Mononuclear cell (primary cell): ENCODE measurements around the gene BBS1. TPM values are rescaled to one million over a fixed set of nuclear protein-coding genes. Genes with fewer than 3 reads are reported as not detected.

Source experiments
- H3K27me3 ChIP-seq: 2 replicates; pipeline ENCODE4 v1.6.0; 2011; ENCODE audit warnings: low read length, control low read depth; ENCODE audit not compliant: insufficient read depth
- H3K4me1 ChIP-seq: 2 replicates; pipeline ENCODE4 v1.5.1; 2011; ENCODE audit warnings: mild to moderate bottlenecking, low read length, control low read depth; ENCODE audit not compliant: insufficient read depth
- H3K4me3 ChIP-seq: 2 replicates; pipeline ENCODE4 v1.5.1; 2011; ENCODE audit warnings: mild to moderate bottlenecking, low read length, moderate library complexity
- H3K9me3 ChIP-seq: 2 replicates; pipeline ENCODE4 v1.5.1; 2011; ENCODE audit warnings: low read depth, mild to moderate bottlenecking, control low read depth, low read length
- total RNA-seq: library from RNA; depleted of rRNA; stranded (reverse); fragments of >200 nt; gene quantifications from one replicate; pipeline ENCODE4 v1.2.3, GENCODE V29; 2012

Gene BBS1
- total RNA-seq, 1 donor = 12.6 TPM

DNA sequence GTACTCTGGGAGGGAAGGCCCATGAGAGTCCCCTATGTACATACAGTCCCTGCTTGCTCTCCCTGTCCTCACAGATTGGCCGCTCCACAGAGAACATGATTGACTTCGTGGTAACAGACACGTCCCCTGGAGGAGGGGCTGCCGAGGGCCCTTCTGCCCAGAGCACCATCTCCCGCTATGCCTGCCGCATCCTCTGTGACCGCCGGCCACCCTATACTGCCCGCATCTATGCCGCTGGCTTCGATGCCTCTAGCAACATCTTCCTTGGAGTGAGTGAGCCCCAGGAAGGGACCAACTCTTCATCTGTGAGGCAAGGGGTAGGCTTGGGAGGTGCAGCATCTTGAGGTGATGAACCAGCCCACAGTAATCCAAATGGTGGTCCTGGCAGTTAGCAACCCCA lies 37.3 kb upstream of the BBS1 start:
- Histone ChIP-seq H3K9me3 (no peaks in the 10 kb centered on the region), H3K4me3 (no peak overlapping the region), H3K27me3 (no peaks in the 10 kb centered on the region), H3K4me1 (peaks cover 5% of the 10 kb centered on the region)

DNA sequence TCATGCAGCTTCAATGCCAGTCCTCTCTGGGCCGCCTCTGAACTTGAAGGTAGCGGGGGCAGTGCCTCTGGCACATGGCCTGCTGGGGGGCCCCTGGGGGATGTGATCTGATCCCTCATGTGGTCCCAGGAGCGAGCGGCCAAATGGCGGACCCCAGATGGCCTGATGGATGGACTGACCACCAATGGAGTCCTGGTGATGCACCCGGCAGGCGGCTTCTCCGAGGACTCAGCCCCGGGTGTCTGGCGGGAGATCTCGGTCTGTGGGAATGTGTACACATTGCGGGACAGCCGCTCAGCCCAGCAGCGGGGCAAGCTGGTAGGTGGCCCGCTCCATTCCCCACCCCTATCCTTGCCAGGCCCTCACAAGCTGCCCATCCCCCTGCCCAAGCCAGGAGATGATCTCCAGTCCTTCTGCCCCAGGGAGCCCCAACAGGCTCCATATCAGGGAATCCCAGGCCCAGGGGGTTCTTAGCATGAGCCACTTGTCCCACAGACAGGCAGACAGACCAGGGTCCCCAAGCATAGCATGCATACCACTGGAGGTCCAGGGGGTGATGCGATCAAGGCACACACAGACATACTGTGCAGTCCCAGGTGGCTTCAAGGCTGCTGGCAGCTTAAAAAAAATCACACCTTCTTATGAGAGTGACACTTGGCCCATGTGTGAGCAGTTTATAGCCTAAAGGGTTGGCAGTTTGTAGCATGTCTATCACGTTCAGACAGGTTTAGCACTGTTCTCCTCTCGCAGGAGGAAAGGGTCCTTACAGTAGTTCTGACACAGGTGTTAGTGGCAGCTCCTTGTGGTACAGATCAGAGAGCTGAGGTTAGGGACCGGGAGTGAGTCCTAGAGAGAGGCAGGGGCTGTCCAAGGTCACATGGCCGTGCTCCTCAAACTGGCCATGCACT lies 36.6 kb upstream of the BBS1 start:
- Histone ChIP-seq H3K4me3 (no peak overlapping the region), H3K4me1 (peaks cover under 1% of the 10 kb centered on the region), H3K27me3 (no peaks in the 10 kb centered on the region)

GRCh38 chr11:66475349-66476172 lies 34.9 kb upstream of the BBS1 start:
- no peaks in the 10 kb centered on the region for H3K27me3 ChIP-seq
- no peaks in the 10 kb centered on the region for H3K9me3 ChIP-seq
- no peak overlapping the region for H3K4me3 ChIP-seq
- peaks cover 13% of the 10 kb centered on the region for H3K4me1 ChIP-seq

More for the DNA sequence above, 36.6 kb upstream of the BBS1 start:
- H3K9me3 ChIP-seq = no peaks in the 10 kb centered on the region

- Histone ChIP-seq H3K4me1 (peaks cover 20% of the 10 kb centered on the region), H3K9me3 (no peaks in the 10 kb centered on the region), H3K27me3 (no peaks in the 10 kb centered on the region), H3K4me3 (no peak overlapping the region)
These were observed 34.1 kb upstream of the BBS1 start for GRCh38 chr11:66476173-66476840.

DNA sequence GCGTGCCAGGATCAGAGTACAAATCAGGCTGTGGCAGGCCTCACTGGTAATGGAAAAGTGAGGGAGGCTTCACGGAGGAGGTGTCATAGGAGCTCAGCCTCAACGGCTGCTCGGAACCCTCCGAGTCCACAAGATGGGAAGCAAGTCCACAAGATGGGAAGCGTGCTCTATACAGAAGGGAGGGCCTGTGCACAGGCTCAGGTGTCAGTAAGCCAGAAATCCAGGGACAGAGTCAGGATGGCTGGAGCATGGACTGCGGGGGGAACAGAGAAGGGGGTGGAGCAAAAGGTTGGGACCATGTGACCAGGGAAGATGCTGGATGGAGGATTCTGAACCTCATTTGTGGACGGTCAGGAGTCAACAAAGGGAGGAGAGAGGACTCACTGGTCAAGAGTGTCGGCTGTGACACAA lies 33.6 kb upstream of the BBS1 start:
- H3K9me3 ChIP-seq = no peaks in the 10 kb centered on the region
- no peaks in the 10 kb centered on the region for H3K27me3 ChIP-seq
- peaks cover 20% of the 10 kb centered on the region for H3K4me1 ChIP-seq
- H3K4me3 ChIP-seq = no peak overlapping the region

DNA sequence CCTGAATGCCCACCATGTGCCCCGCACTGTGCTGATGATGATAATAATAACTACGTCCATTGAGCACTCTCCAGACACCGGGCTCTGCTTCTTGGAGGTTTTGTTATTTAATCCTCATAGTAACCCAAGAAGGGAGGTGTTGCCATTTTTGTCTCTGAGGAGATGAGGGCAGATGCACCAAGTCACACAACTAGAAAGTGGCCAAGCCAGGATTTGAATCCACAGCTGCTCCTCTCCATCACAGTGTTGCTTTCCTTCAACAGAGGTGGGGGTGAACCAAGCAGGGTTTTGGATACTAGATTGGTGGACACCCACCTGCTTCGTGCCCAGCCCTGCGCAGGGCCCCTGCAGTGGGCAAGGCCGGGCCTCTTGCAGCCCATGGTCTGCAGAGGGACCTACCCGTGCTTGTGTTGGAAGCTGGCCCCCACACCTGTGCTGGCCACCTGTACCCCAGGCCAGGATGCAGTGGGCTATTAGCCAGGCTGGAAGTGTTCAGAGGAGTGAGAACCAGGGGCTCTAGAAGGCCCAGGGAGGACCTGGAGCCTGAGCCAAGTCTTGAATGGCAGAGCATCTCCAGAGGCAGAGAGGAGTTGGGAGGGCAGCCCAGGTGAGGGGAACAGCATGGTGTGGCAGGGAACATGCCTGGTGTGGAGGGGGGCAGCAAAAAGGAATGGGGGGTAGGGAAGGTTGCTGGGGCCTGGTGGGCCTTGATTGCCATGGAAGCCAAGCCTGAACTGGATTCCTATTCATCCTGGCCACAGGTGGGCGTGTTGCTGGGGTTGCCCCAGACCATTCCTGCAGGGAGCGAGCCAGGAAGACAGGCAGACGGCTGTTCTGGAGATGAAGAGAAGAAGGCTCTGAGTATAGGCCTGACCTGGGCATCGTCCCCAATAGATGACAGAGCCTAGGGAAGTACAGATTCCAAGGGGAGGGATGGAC lies 32.9 kb upstream of the BBS1 start:
- H3K4me1 ChIP-seq = peaks cover 20% of the 10 kb centered on the region
- no peaks in the 10 kb centered on the region for H3K9me3 ChIP-seq
- no peaks in the 10 kb centered on the region for H3K27me3 ChIP-seq
- H3K4me3 ChIP-seq = no peak overlapping the region

DNA sequence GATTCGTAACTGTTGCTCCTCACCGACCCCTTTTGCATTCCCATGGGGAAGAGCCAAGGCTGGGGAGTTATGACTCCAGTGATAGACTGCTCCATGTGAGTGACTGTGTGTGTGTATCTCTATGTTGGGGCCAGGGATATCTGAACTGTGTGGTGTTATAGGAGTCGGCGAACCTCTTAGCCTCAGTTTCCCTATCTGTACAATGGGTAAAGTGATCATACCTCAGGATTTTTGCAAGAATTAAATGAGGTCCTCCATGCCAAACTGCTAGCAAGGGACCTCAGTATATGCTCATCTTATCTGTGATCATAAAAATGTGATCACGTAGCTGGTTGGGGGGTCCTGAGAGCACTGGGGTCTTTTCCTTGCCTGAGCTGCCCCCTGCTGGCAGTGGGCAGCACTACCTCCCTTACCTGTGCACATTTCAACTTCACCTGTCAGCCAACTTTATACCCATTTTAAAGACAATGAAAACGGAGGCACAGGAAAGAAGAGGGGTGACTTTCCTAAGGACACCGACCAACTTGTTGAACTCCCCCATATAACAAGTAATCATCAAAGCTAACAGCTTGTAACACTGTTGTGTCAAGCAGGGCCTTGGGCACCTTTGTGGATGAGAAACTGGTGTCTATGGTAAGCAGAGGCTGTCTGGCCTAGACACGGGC lies 31.6 kb upstream of the BBS1 start:
- peak overlapping the region; percentile 77 for H3K4me3 ChIP-seq
- no peaks in the 10 kb centered on the region for H3K9me3 ChIP-seq
- no peaks in the 10 kb centered on the region for H3K27me3 ChIP-seq
- peaks cover 20% of the 10 kb centered on the region for H3K4me1 ChIP-seq

GRCh38 chr11:66479394-66480116 lies 30.9 kb upstream of the BBS1 start:
- Histone ChIP-seq H3K27me3 (no peaks in the 10 kb centered on the region), H3K4me3 (peak overlapping the region; percentile 77), H3K9me3 (no peaks in the 10 kb centered on the region), H3K4me1 (peaks cover 20% of the 10 kb centered on the region)

DNA sequence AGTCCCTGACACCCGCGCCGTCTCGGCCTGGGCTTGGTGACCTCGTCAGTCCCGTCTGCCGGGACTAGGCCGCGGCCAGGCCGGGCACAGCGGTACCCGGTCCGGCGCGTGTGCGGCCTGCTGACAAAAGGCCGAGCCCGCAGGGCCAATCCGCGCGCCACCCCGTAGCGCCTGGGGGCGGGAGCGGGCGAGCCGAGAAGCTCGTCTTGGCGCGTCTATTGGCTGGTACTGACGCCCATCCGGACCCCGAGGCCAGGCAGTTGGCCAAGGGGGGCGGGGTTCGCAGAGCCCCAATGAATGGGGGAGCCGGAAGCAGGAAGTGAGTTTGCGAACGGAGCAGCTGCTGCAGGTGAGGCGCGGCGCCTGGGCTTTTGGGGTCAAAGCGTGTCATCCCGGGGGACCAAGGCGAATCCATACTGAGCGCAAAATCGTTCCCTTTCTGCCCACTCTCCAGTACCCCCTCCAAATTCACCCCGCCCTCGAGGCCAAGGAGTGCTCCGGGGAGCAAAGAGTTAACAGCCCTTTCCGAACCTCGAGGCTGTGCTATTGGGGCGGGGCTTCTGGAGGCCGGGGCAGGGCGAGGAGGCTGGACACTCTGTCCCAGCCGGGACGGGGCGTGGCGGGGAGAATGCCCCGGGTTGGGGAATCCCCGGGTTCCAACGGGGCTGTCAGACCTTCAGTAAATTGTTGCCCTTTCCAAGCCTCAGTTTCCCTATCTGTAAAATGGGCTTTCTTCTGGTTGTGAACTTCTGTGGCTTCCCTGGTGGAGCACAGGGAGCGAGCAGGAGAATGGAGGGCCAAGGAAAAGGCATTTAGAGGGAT lies 30.1 kb upstream of the BBS1 start, which contains the start of gene DPP3:
TSS of gene DPP3 (plus strand) at position 318 of the 822 bp plus-strand sequence. CDS start 1,767 bp downstream, outside the sequence.
- Histone ChIP-seq H3K4me3 (peak within 1 kb of the TSS; percentile 77), H3K4me1 (peaks cover 20% of the 10 kb centered on the region), H3K9me3 (no peaks in the 10 kb centered on the region), H3K27me3 (no peaks in the 10 kb centered on the region)

DNA sequence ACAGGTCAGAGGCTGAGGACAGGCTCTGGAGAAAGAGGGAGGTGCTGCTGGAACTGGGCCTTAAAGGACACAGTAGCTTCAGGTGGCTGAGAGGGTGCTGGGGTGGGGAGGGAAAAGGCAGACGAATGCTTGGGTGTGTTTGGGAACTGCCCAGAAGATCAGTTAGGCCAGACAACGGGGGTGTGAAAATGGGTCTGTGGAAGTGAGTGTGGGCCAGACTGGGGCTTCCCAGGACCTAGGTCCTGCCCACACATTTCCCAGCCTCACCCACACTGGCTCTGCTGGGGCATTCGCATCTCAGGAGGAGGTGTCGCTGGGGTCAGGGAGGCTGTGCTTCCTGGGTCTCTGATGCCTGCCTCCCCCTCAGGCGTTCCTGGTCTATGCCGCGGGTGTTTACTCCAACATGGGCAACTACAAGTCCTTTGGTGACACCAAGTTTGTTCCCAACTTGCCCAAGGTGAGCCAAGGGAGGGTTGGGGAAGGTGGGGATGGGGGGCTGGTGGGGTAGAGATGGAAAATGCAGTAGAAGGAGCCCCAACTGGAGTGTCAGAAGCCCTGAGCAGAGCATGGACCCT lies 25.5 kb upstream of the BBS1 start:
- Histone ChIP-seq H3K4me1 (peaks cover 9% of the 10 kb centered on the region), H3K27me3 (no peaks in the 10 kb centered on the region), H3K9me3 (no peaks in the 10 kb centered on the region), H3K4me3 (no peak overlapping the region)

GRCh38 chr11:66488957-66489356 lies 21.5 kb upstream of the BBS1 start:
- H3K4me3 ChIP-seq = no peak overlapping the region
- H3K9me3 ChIP-seq = no peaks in the 10 kb centered on the region
- H3K27me3 ChIP-seq = no peaks in the 10 kb centered on the region
- no peaks in the 10 kb centered on the region for H3K4me1 ChIP-seq

DNA sequence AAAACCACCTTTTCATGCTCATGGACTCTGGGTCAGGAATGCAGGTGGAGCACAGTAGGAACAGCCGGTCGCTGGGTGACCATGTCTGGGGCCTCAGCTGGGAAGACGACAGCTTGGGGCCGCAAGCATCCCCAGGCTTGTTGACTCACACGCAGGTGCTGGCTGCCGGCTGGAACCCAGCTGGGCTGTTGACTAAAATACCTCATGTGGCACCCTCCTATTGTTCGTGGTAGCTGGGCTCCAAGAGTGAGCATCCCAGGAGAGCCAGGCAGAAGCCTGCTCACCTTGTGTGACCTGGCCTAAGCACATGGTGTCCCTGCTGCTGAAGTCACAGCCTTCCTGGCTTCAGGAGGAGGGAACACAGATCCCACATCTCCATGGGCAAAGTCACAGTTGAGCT lies 20.8 kb upstream of the BBS1 start:
- H3K4me1 ChIP-seq = no peaks in the 10 kb centered on the region
- H3K4me3 ChIP-seq = no peak overlapping the region
- no peaks in the 10 kb centered on the region for H3K27me3 ChIP-seq
- H3K9me3 ChIP-seq = no peaks in the 10 kb centered on the region
